Coronary artery (tissue), 2 donors: ENCODE results near the gene LPP.

Experiments used
- DNase-seq: peaks from one replicate; pipeline ENCODE4 v3.0.0-alpha.2; 2017; ENCODE audit warnings: low spot score
- H3K27ac ChIP-seq, 2 donors: fragments of 200-600 bp; sonication (generic); one replicate each; pipeline ENCODE4 v1.5.1; 2016 to 2019
- H3K4me3 ChIP-seq: fragments of 200-600 bp; sonication (generic); 2 replicates; pipeline ENCODE4 v1.5.1; 2016; ENCODE audit warnings: mild to moderate bottlenecking, moderate library complexity
- TF ChIP-seq, protein P1 (sequence below): fragments of 200-600 bp; sonication (generic); IDR thresholded peaks from one replicate; pipeline ENCODE4 v1.5.1; 2019; ENCODE audit warnings: antibody characterized with exemption

The LPP gene

DNA sequence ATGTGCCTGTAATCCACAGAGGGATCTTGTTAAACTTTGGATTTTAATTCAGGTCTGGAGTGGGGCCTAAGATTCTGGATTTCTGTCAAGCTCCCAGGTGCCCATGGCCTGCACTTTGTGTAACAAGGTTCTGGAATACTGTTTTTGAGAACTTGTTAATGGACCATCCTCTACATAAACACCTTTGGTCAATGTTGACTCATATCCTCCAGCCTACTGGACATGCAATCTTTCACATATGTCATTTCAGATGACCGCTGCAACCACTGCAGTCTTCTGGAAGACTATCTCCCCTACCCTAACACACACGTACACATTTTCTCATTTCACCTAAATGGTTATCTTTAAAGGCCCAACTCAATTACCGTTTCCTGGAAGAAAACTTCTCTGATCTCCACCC, 715.7 kb downstream of the LPP start:
- TF ChIP-seq, protein P1, sequence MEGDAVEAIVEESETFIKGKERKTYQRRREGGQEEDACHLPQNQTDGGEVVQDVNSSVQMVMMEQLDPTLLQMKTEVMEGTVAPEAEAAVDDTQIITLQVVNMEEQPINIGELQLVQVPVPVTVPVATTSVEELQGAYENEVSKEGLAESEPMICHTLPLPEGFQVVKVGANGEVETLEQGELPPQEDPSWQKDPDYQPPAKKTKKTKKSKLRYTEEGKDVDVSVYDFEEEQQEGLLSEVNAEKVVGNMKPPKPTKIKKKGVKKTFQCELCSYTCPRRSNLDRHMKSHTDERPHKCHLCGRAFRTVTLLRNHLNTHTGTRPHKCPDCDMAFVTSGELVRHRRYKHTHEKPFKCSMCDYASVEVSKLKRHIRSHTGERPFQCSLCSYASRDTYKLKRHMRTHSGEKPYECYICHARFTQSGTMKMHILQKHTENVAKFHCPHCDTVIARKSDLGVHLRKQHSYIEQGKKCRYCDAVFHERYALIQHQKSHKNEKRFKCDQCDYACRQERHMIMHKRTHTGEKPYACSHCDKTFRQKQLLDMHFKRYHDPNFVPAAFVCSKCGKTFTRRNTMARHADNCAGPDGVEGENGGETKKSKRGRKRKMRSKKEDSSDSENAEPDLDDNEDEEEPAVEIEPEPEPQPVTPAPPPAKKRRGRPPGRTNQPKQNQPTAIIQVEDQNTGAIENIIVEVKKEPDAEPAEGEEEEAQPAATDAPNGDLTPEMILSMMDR: no peak
- DNase-seq: no peak
- H3K4me3 ChIP-seq: no peak overlapping the region
- no peak overlapping the region for H3K27ac ChIP-seq

DNA sequence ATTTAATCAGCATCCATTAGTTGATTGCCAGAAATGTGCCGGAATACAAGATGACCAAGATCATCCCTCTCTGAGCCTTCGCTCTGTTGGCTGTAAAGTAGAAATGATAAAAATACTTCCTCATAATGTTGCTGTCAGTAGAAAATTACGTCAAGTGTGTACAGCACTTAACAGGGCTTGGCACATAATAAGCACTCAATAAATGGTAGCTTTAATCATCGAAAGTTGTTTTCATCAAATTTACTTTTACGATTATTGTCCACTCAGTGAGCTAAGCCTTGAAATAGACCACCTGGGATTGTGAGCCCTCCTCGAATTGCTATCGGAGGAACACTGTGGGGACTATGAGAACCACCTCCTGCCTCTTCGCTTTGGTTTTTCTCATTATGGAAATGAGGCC, 716.5 kb downstream of the LPP start:
- DNase-seq: no peak
- no peak overlapping the region for H3K27ac ChIP-seq
- TF ChIP-seq, protein P1: no peak
- no peak overlapping the region for H3K4me3 ChIP-seq

DNA sequence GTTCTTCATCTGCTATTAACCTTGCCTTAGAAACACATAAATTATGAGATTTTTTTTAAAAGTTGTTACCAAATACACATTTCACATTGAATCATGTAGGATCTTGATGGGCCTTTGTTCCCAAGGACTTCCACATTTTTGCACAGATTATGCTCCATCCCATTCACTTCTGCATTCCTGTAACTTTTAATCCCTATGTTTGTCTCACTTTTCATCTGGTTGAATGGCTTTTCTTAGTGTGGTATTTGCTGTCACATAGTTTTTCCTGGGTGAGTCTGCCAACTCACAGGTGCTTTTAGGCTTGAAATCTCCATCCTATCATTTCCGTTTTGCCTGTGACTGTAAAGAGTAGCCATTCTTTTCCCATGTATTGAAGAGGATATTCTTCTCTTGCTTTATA, 720.6 kb downstream of the LPP start:
- Histone ChIP-seq H3K4me3 (no peak overlapping the region), H3K27ac (no peak overlapping the region)
- TF ChIP-seq, protein P1: no peak
- no peak for DNase-seq

DNA sequence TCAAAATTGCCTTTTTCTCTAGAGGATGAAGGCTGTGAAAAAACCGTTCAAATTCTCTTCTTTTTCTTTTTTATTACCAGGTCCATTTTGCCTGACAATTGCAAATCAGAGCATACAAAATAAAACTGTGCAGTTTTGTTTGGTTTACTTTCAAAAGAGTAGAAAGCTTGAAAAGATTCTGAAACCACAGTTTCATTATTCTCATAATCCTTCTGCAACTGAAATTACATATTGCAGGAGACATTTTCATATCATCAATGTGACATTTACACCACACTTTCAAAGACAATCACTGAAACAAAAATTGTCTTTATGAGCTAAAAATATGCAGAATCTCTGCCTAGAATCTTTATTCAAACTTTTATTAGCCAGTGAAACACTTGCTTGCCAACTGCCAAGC, 721.5 kb downstream of the LPP start:
- DNase-seq: no peak
- Histone ChIP-seq H3K27ac (no peak overlapping the region), H3K4me3 (no peak overlapping the region)
- TF ChIP-seq, protein P1: no peak

DNA sequence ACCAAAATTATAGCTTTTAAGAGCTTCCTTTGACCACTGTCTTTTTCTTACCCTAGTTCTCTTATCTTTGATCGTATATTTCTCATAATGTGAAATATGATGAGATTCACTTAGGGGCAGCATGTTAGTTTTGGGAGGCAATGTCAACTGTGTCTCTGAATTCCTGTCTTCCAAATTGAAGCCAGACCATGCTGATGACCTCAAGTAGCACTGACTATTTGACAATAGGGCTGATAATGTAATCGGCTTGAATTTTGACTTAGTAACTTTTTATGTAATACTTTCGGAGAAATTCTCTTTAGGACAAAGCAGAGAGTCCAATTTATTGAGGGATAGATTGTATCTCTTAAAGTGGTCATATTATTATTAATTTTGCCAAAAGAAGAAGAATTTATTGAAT, 722.4 kb downstream of the LPP start:
- TF ChIP-seq, protein P1: no peak
- no peak overlapping the region for H3K27ac ChIP-seq
- H3K4me3 ChIP-seq: no peak overlapping the region
- no peak for DNase-seq

DNA sequence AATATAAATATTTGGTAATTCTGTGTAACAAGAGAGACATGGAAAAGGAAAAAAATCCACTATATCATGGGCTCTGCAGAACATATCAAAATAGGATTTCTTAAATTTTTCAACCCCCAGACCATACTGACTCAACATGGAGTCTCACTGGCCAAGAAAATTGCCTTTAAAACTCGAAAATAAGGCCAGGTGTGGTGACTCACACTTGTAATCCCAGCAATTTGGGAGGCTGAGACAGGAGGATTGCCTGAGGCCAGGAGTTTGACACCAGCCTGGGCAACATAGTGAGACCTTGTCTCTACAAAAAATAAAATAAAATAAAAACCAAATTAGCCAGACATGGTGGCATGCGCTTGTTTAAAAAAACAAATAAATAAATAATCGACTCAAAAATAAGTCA, 723.4 kb downstream of the LPP start:
- no peak overlapping the region for H3K4me3 ChIP-seq
- no peak overlapping the region for H3K27ac ChIP-seq
- TF ChIP-seq, protein P1: no peak
- no peak for DNase-seq

DNA sequence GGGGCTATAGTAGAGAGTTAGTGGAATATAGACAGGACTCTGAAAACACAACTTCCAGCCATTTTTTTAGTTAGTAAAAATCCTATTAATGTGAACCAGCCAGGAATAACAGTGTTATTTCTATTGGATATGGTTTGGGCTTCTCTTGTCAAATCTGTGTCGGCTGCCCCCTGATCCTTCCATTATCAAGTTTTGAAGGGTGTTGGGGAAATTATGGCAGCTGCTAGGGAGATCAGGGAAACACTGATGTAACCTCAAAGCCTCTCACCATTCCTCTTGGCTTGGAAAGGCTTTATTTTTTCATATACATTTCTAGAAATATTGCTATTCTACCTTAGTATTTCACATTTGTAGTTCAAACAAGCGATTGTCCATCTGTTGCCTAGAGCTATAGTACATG, 724.1 kb downstream of the LPP start:
- TF ChIP-seq, protein P1: no peak
- no peak overlapping the region for H3K4me3 ChIP-seq
- no peak overlapping the region for H3K27ac ChIP-seq
- no peak for DNase-seq
